Superior temporal gyrus (tissue), 1 donor: ENCODE results near the gene PRR3.
A peak's percentile ranks its signal among the peaks of the same experiment; 100 is the strongest.

Experiments used
- DNase-seq: peaks from one replicate; pipeline ENCODE4 v3.0.0-alpha.2; 2016; ENCODE audit errors: extremely low spot score

Gene PRR3

GRCh38 chr6:30612213-30612612 is 55.1 kb downstream of the PRR3 start:
- DNase-seq, result peak; percentile 53

GRCh38 chr6:30612687-30613248 is 55.7 kb downstream of the PRR3 start:
- DNase-seq, result no peak
